Peyer's patch (tissue), 4 donors: ENCODE measurements around the gene CDH4. TPM values are rescaled to one million over a fixed set of nuclear protein-coding genes. Genes with fewer than 3 reads are reported as not detected.

Experiments used
- DNase-seq, 3 donors: peaks; one replicate each; pipeline ENCODE4 v3.0.0-alpha.2; 2017 to 2019
- H3K27ac ChIP-seq, 4 donors: fragments of 200-600 bp; sonication (generic); one replicate each; pipeline ENCODE4 v1.5.1; 2016 to 2019
- H3K27me3 ChIP-seq, 2 donors: fragments of 200-600 bp; sonication (generic); one replicate each; pipeline ENCODE4 v1.5.1; 2019
- H3K36me3 ChIP-seq, 3 donors: fragments of 200-600 bp; sonication (generic); one replicate each; pipeline ENCODE4 v1.5.1; 2016 to 2019
- H3K4me1 ChIP-seq, 4 donors: fragments of 200-600 bp; sonication (generic); one replicate each; pipeline ENCODE4 v1.5.1; 2016 to 2019
- H3K4me3 ChIP-seq, 4 donors: fragments of 200-600 bp; sonication (generic); 1 replicate in 3 of 4; 2 replicates in 1 of 4; pipeline ENCODE4 v1.5.1; 2016 to 2019; ENCODE audit warnings: mild to moderate bottlenecking in 1 of 4
- H3K9me3 ChIP-seq, 4 donors: fragments of 200-600 bp; sonication (generic); one replicate each; pipeline ENCODE4 v1.5.1; 2016 to 2019; ENCODE audit warnings: mild to moderate bottlenecking in 1 of 4
- CTCF ChIP-seq, 6 experiments: fragments of 450-650 bp in 4 of 6; fragments of 200-600 bp in 2 of 6; sonication (generic) in 1 of 6; IDR thresholded peaks; one replicate each; pipeline ENCODE4 v1.5.1; 2017 to 2019; ENCODE audit warnings: antibody characterized with exemption in 6 of 6, mild to moderate bottlenecking in 3 of 6, moderate library complexity in 1 of 6
- POLR2A ChIP-seq, 2 donors: fragments of 450-650 bp; IDR thresholded peaks; one replicate each; pipeline ENCODE4 v1.5.1; 2017; ENCODE audit warnings: antibody characterized with exemption in 2 of 2, mild to moderate bottlenecking in 2 of 2, moderate library complexity in 2 of 2
- total RNA-seq, 4 donors: library from RNA; depleted of rRNA; stranded (reverse); fragments of >200 nt; gene quantifications; one replicate each; pipeline ENCODE4 v1.1.0, GENCODE V29; 2016

CDH4 gene
- total RNA-seq, 4 donors from 2014 or later: 0.27 TPM; not detected in 3

GRCh38 chr20:61349447-61350165 lies 97.5 kb downstream of the CDH4 start:
- Histone ChIP-seq H3K36me3 (no peaks in the 10 kb centered on the region), H3K4me3 (no peak overlapping the region), H3K4me1 (no peaks in the 10 kb centered on the region), H3K27ac (no peak overlapping the region), H3K27me3 (no peaks in the 10 kb centered on the region), H3K9me3 (no peaks in the 10 kb centered on the region)
- no peak for DNase-seq
- no peak for TF ChIP-seq CTCF (IDR thresholded peaks at IDR 0.05)
- TF ChIP-seq POLR2A (IDR thresholded peaks at IDR 0.05): no peak

GRCh38 chr20:61350500-61351250 lies 98.6 kb downstream of the CDH4 start:
- H3K27ac ChIP-seq: no peak overlapping the region
- H3K36me3 ChIP-seq: no peaks in the 10 kb centered on the region
- no peaks in the 10 kb centered on the region for H3K4me1 ChIP-seq
- no peak overlapping the region for H3K4me3 ChIP-seq
- TF ChIP-seq POLR2A (IDR thresholded peaks at IDR 0.05): no peak
- TF ChIP-seq CTCF (IDR thresholded peaks at IDR 0.05): no peak
- no peak for DNase-seq
- no peaks in the 10 kb centered on the region for H3K9me3 ChIP-seq
- no peaks in the 10 kb centered on the region for H3K27me3 ChIP-seq

- no peak overlapping the region for H3K27ac ChIP-seq
- no peaks in the 10 kb centered on the region for H3K9me3 ChIP-seq
- H3K27me3 ChIP-seq: no peaks in the 10 kb centered on the region
- H3K36me3 ChIP-seq: no peaks in the 10 kb centered on the region
- TF ChIP-seq POLR2A (IDR thresholded peaks at IDR 0.05) (no peak), CTCF (IDR thresholded peaks at IDR 0.05) (no peak)
- no peak for DNase-seq
- no peaks in the 10 kb centered on the region for H3K4me1 ChIP-seq
- no peak overlapping the region for H3K4me3 ChIP-seq
Observed at GRCh38 chr20:61352346-61353260, 100.5 kb downstream of the CDH4 start.

- Histone ChIP-seq H3K27ac (no peak overlapping the region), H3K4me3 (no peak overlapping the region), H3K4me1 (no peaks in the 10 kb centered on the region), H3K27me3 (no peaks in the 10 kb centered on the region), H3K36me3 (no peaks in the 10 kb centered on the region), H3K9me3 (no peaks in the 10 kb centered on the region)
- TF ChIP-seq POLR2A (IDR thresholded peaks at IDR 0.05): no peak
- TF ChIP-seq CTCF (IDR thresholded peaks at IDR 0.05): no peak
- DNase-seq: no peak
Observed at GRCh38 chr20:61353261-61354000, 101.4 kb downstream of the CDH4 start.

GRCh38 chr20:61354001-61354390 lies 101.9 kb downstream of the CDH4 start:
- Histone ChIP-seq H3K36me3 (no peaks in the 10 kb centered on the region), H3K4me1 (no peaks in the 10 kb centered on the region), H3K4me3 (no peak overlapping the region), H3K27me3 (no peaks in the 10 kb centered on the region), H3K27ac (no peak overlapping the region), H3K9me3 (no peaks in the 10 kb centered on the region)
- no peak for TF ChIP-seq POLR2A (IDR thresholded peaks at IDR 0.05)
- DNase-seq: no peak
